Esophagus squamous epithelium (tissue), 5 donors: ENCODE data around the gene HSPBP1. TPM values are rescaled to one million over a fixed set of nuclear protein-coding genes. Genes with fewer than 3 reads are reported as not detected.

Experiments
- DNase-seq: peaks from one replicate; lab custom pipeline; 2025; lab: John Stamatoyannopoulos, UW
- H3K27ac ChIP-seq, 4 donors: fragments of 200-600 bp; sonication (generic); one replicate each; pipeline ENCODE4 v1.5.1; 2016 to 2019; ENCODE audit warnings: mild to moderate bottlenecking in 1 of 4
- H3K27me3 ChIP-seq, 4 donors: fragments of 200-600 bp; sonication (generic); 1 replicate in 3 of 4; 2 replicates in 1 of 4; pipeline versions ENCODE4 v1.5.1 to v1.6.0; 2017 to 2021; ENCODE audit warnings: antibody characterized with exemption in 1 of 4
- H3K36me3 ChIP-seq, 3 donors: fragments of 200-600 bp; sonication (generic); one replicate each; pipeline ENCODE4 v1.5.1; 2016 to 2019
- H3K4me1 ChIP-seq, 3 donors: fragments of 200-600 bp; sonication (generic); one replicate each; pipeline ENCODE4 v1.5.1; 2017 to 2019
- H3K4me3 ChIP-seq, 4 donors: fragments of 200-600 bp; sonication (generic); 1 replicate in 3 of 4; 2 replicates in 1 of 4; pipeline ENCODE4 v1.5.1; 2016 to 2019; ENCODE audit warnings: mild to moderate bottlenecking in 2 of 4, moderate library complexity in 1 of 4
- H3K9me3 ChIP-seq, 3 donors: fragments of 200-600 bp; sonication (generic); one replicate each; pipeline ENCODE4 v1.5.1; 2016 to 2019
- POLR2A ChIP-seq, 4 donors: fragments of 450-650 bp; IDR thresholded peaks; one replicate each; pipeline ENCODE4 v1.6.1; 2017; ENCODE audit warnings: antibody characterized with exemption in 4 of 4, mild to moderate bottlenecking in 4 of 4, moderate library complexity in 3 of 4
- WGBS, 2 donors: methylation state at CpG; one replicate each; pipeline ENCODE4 v1.1.5; 2018; 5-methylcytosine and 5-hydroxymethylcytosine counted together
- intact Hi-C: fragments of 100-400 bp; cut with DNase I; formaldehyde crosslinking; loops from one replicate; pipeline ENCODE4 v1.15.0; 2022
- total RNA-seq, 4 donors: library from RNA; depleted of rRNA; stranded (reverse); fragments of >200 nt; gene quantifications; one replicate each; pipeline ENCODE4 v1.1.0, GENCODE V29; 2016
- TF ChIP-seq, protein P1 (sequence below), 6 experiments: fragments of 450-650 bp in 4 of 6; fragments of 200-600 bp in 2 of 6; sonication (generic) in 2 of 6; IDR thresholded peaks; one replicate each; pipeline ENCODE4 v1.5.1; 2016 to 2019; ENCODE audit warnings: antibody characterized with exemption in 6 of 6, mild to moderate bottlenecking in 4 of 6, moderate library complexity in 4 of 6
- donor health status: DM: yes; HTN: yes; CAD: no.

The HSPBP1 gene
- total RNA-seq, 4 donors from 2014 or later: 27.1 to 40.7 (median 32.4) TPM

DNA sequence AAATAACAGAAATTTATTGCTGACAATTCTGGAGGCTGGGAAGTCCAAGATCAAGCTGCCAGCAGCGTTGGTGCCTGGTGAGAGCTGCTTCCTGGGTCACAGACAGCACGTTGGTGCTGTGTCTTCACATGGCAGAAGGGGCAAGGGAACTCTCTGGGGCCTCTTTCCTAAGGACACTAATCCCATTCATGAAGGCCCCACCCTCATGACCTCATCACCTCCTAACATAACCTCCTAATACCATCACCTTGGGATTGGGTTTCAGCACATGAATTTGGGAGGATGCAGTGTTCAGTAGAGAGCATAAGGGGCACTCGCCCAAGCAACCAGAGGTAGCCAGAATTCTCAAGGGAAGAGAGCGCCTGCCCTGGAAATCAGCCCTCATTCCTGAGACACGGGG lies 29.5 kb upstream of the HSPBP1 start:
- Histone ChIP-seq H3K9me3 (no peaks in the 10 kb centered on the region), H3K27ac (no peak overlapping the region), H3K4me1 (no peaks in the 10 kb centered on the region), H3K4me3 (no peak overlapping the region), H3K27me3 (no peaks in the 10 kb centered on the region), H3K36me3 (peaks cover 0 to 8% (median 0%) of the 10 kb centered on the region in 3 donors)
- DNase-seq: no peak
- TF ChIP-seq, protein P1, sequence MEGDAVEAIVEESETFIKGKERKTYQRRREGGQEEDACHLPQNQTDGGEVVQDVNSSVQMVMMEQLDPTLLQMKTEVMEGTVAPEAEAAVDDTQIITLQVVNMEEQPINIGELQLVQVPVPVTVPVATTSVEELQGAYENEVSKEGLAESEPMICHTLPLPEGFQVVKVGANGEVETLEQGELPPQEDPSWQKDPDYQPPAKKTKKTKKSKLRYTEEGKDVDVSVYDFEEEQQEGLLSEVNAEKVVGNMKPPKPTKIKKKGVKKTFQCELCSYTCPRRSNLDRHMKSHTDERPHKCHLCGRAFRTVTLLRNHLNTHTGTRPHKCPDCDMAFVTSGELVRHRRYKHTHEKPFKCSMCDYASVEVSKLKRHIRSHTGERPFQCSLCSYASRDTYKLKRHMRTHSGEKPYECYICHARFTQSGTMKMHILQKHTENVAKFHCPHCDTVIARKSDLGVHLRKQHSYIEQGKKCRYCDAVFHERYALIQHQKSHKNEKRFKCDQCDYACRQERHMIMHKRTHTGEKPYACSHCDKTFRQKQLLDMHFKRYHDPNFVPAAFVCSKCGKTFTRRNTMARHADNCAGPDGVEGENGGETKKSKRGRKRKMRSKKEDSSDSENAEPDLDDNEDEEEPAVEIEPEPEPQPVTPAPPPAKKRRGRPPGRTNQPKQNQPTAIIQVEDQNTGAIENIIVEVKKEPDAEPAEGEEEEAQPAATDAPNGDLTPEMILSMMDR (IDR thresholded peaks at IDR 0.05): no peak
- TF ChIP-seq POLR2A (IDR thresholded peaks at IDR 0.05): no peak
- WGBS, 2 donors: 80 to 90% methylated on average over 4 of the region's 5 CpGs
- intact Hi-C loops: loop anchor here (10.0 kb wide), 1 partner anchor 65 kb away; the partner anchor contains the start of genes IL11 and TMEM190

DNA sequence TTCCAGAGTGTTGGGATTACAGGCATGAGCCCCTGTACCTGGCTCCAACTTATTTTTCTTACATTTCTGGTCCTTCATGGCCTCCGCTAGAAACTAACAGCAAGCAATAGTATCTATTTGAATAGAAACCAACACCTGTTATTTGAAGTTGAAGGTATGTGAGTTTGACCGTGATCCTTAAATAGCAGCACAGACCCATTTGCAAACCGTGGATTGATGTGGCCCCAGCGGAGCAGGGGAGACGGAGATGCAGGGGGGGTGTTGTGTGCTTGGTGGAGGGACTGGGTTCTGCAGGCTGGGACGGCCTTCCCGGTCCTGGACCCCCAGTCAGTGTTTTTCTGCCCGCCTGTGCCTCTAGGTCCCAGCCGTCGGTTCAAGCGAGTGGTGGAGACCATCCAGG lies 28.4 kb upstream of the HSPBP1 start:
- intact Hi-C loops: loop anchor here (10.0 kb wide), 1 partner anchor 67 kb away; the partner anchor contains the start of genes IL11 and TMEM190
- Histone ChIP-seq H3K4me1 (no peaks in the 10 kb centered on the region), H3K9me3 (no peaks in the 10 kb centered on the region), H3K27me3 (no peaks in the 10 kb centered on the region), H3K27ac (no peak overlapping the region), H3K36me3 (peaks cover 0 to 8% (median 0%) of the 10 kb centered on the region in 3 donors), H3K4me3 (no peak overlapping the region)
- TF ChIP-seq, protein P1 (IDR thresholded peaks at IDR 0.05): no peak
- TF ChIP-seq POLR2A (IDR thresholded peaks at IDR 0.05): no peak
- WGBS, 2 donors: 83 to 87% methylated on average over 9 to 10 of the region's 11 CpGs
- DNase-seq: no peak

- intact Hi-C loops: loop anchor here (10.0 kb wide), 1 partner anchor 68 kb away; the partner anchor contains the start of genes IL11 and TMEM190
These were observed 26.8 kb upstream of the HSPBP1 start for GRCh38 chr19:55306712-55307111.

GRCh38 chr19:55305983-55306562 lies 26.2 kb upstream of the HSPBP1 start:
- H3K27ac ChIP-seq: no peak overlapping the region
- no peak overlapping the region for H3K4me3 ChIP-seq
- intact Hi-C loops: loop anchor here (10.0 kb wide), 1 partner anchor 69 kb away; the partner anchor contains the start of genes IL11 and TMEM190
- 86 to 90% methylated on average over 6 to 16 of the region's 17 CpGs for WGBS, 2 donors
- TF ChIP-seq, protein P1 (IDR thresholded peaks at IDR 0.05): no peak
- no peak for TF ChIP-seq POLR2A (IDR thresholded peaks at IDR 0.05)
- H3K27me3 ChIP-seq: no peaks in the 10 kb centered on the region
- peaks cover 9 to 11% (median 10%) of the 10 kb centered on the region in 3 donors for H3K4me1 ChIP-seq
- no peaks in the 10 kb centered on the region for H3K9me3 ChIP-seq
- no peak for DNase-seq
- H3K36me3 ChIP-seq: peaks cover 0 to 8% (median 0%) of the 10 kb centered on the region in 3 donors

More at GRCh38 chr19:55306712-55307111, 26.8 kb upstream of the HSPBP1 start:
- Histone ChIP-seq H3K4me1 (peaks cover 5 to 6% (median 5%) of the 10 kb centered on the region in 3 donors), H3K27me3 (no peaks in the 10 kb centered on the region), H3K36me3 (peaks cover 0 to 8% (median 0%) of the 10 kb centered on the region in 3 donors), H3K9me3 (no peaks in the 10 kb centered on the region), H3K27ac (no peak overlapping the region), H3K4me3 (no peak overlapping the region)
- TF ChIP-seq, protein P1 (IDR thresholded peaks at IDR 0.05): no peak
- TF ChIP-seq POLR2A (IDR thresholded peaks at IDR 0.05): no peak
- no peak for DNase-seq
- 42 to 69% methylated on average over 2 to 3 of the region's 3 CpGs for WGBS, 2 donors

- intact Hi-C loops: loop anchor here (10.0 kb wide), 1 partner anchor 69 kb away; the partner anchor contains the start of genes IL11 and TMEM190
- 56 to 78% methylated on average over 5 to 7 of the region's 9 CpGs for WGBS, 2 donors
- no peaks in the 10 kb centered on the region for H3K9me3 ChIP-seq
- no peaks in the 10 kb centered on the region for H3K27me3 ChIP-seq
- no peak overlapping the region for H3K4me3 ChIP-seq
- TF ChIP-seq POLR2A (IDR thresholded peaks at IDR 0.05): no peak
- TF ChIP-seq, protein P1 (IDR thresholded peaks at IDR 0.05): no peak
- peaks cover 9 to 11% (median 10%) of the 10 kb centered on the region in 3 donors for H3K4me1 ChIP-seq
- peaks cover 0 to 8% (median 0%) of the 10 kb centered on the region in 3 donors for H3K36me3 ChIP-seq
- no peak for DNase-seq
- no peak overlapping the region for H3K27ac ChIP-seq
These were observed 25.6 kb upstream of the HSPBP1 start for GRCh38 chr19:55305491-55305890.
